WERI-Rb-1 (cell line): ENCODE results near the gene MACROD1.

Source experiments
- DNase-seq: peaks from one replicate; pipeline ENCODE4 v3.0.0-alpha.2; 2020
- H3K27ac ChIP-seq: fragments of 250-450 bp; sonication (Bioruptor Pico); 2 replicates; pipeline ENCODE4 v1.5.1; 2020; ENCODE audit warnings: mild to moderate bottlenecking, moderate library complexity
- H3K27me3 ChIP-seq: fragments of 250-450 bp; sonication (Bioruptor Pico); 2 replicates; pipeline ENCODE4 v1.5.1; 2021; ENCODE audit warnings: mild to moderate bottlenecking, low read depth, moderate library complexity; ENCODE audit not compliant: insufficient read depth, severe bottlenecking
- H3K36me3 ChIP-seq: fragments of 250-450 bp; sonication (Bioruptor Pico); 2 replicates; pipeline ENCODE4 v1.5.1; 2020; ENCODE audit warnings: mild to moderate bottlenecking, moderate library complexity
- H3K4me3 ChIP-seq: 2 replicates; pipeline ENCODE4 v1.5.1; 2011; ENCODE audit warnings: low read depth, mild to moderate bottlenecking, control low read depth, low read length
- H3K9me3 ChIP-seq: fragments of 250-450 bp; sonication (Bioruptor Pico); 2 replicates; pipeline ENCODE4 v1.5.1; 2021; ENCODE audit warnings: mild to moderate bottlenecking, moderate library complexity; ENCODE audit not compliant: severe bottlenecking
- CTCF ChIP-seq: IDR thresholded peaks from 2 replicates; pipeline ENCODE4 v1.5.1; 2011; ENCODE audit warnings: low read depth, mild to moderate bottlenecking, control low read depth, inconsistent platforms, low read length

The MACROD1 gene

GRCh38 chr11:64001484-64002420 lies 164.2 kb downstream of the MACROD1 start:
- Histone ChIP-seq H3K27ac (no peak overlapping the region), H3K4me3 (no peak overlapping the region), H3K36me3 (peaks cover 19% of the 10 kb centered on the region), H3K27me3 (no peaks in the 10 kb centered on the region), H3K9me3 (no peaks in the 10 kb centered on the region)
- TF ChIP-seq CTCF: no peak
- no peak for DNase-seq

GRCh38 chr11:64000740-64001483 lies 165.0 kb downstream of the MACROD1 start:
- TF ChIP-seq CTCF: no peak
- H3K9me3 ChIP-seq: no peaks in the 10 kb centered on the region
- no peak overlapping the region for H3K27ac ChIP-seq
- no peaks in the 10 kb centered on the region for H3K27me3 ChIP-seq
- DNase-seq: no peak
- H3K36me3 ChIP-seq: peaks cover 27% of the 10 kb centered on the region
- no peak overlapping the region for H3K4me3 ChIP-seq

GRCh38 chr11:64000026-64000739 lies 165.7 kb downstream of the MACROD1 start:
- TF ChIP-seq CTCF: peak; percentile 65
- Histone ChIP-seq H3K9me3 (no peaks in the 10 kb centered on the region), H3K36me3 (peaks cover 33% of the 10 kb centered on the region), H3K27me3 (no peaks in the 10 kb centered on the region), H3K27ac (no peak overlapping the region), H3K4me3 (no peak overlapping the region)
- DNase-seq: peak; percentile 54

- H3K4me3 ChIP-seq: no peak overlapping the region
- H3K9me3 ChIP-seq: no peaks in the 10 kb centered on the region
- H3K36me3 ChIP-seq: peaks cover 40% of the 10 kb centered on the region
- TF ChIP-seq CTCF: no peak
- DNase-seq: peak; percentile 78
- H3K27ac ChIP-seq: no peak overlapping the region
- H3K27me3 ChIP-seq: no peaks in the 10 kb centered on the region
Measured at GRCh38 chr11:63999349-64000025, 166.4 kb downstream of the MACROD1 start.

GRCh38 chr11:63998558-63999348 lies 167.2 kb downstream of the MACROD1 start:
- Histone ChIP-seq H3K27ac (no peak overlapping the region), H3K27me3 (no peaks in the 10 kb centered on the region), H3K4me3 (no peak overlapping the region), H3K9me3 (no peaks in the 10 kb centered on the region), H3K36me3 (peaks cover 43% of the 10 kb centered on the region)
- TF ChIP-seq CTCF: peak; percentile 53
- DNase-seq: peak; percentile 56
